Activated gamma-delta T cell (primary cell): ENCODE measurements around the gene CRYBB2.
"Not testable (repeated sequence)": the region's sequence is repeated elsewhere in the genome, so short reads cannot be mapped to it uniquely, and the experiment has no call there.

ENCODE experiments used
- DNase-seq: peaks from one replicate; lab custom pipeline; 2025; lab: John Stamatoyannopoulos, UW
- total RNA-seq, 2 donors: gene quantifications; one replicate each; lab custom pipeline; 2026; lab: John Stamatoyannopoulos, UW

Gene CRYBB2
- total RNA-seq = 0.15 to 0.57 reads per million in 2 donors

GRCh38 chr22:25219211-25219689 is at the start of gene CRYBB2:
CRYBB2 (plus strand) TSS chr22:25219639; CDS start chr22:25221430, 1,791 bp downstream.
- no peak for DNase-seq

GRCh38 chr22:25170426-25170980 is 48.9 kb upstream of the CRYBB2 start:
- DNase-seq = no peak

- no peak for DNase-seq
These were observed 47.3 kb upstream of the CRYBB2 start for GRCh38 chr22:25172153-25172552.

GRCh38 chr22:25174156-25174887 is 45.1 kb upstream of the CRYBB2 start:
- no peak for DNase-seq

GRCh38 chr22:25174888-25175411 is 44.5 kb upstream of the CRYBB2 start:
- DNase-seq = no peak

- no peak for DNase-seq
These were observed 43.3 kb upstream of the CRYBB2 start for GRCh38 chr22:25176175-25176574.

GRCh38 chr22:25176799-25177198 is 42.6 kb upstream of the CRYBB2 start:
- no peak for DNase-seq

- no peak for DNase-seq
These were observed 42.2 kb upstream of the CRYBB2 start for GRCh38 chr22:25177226-25177625.

GRCh38 chr22:25177895-25178294 is 41.5 kb upstream of the CRYBB2 start:
- DNase-seq = no peak

GRCh38 chr22:25178348-25178747 is 41.1 kb upstream of the CRYBB2 start:
- not testable (repeated sequence) for DNase-seq

GRCh38 chr22:25178869-25179631 is 40.4 kb upstream of the CRYBB2 start:
- not testable (repeated sequence) for DNase-seq

- DNase-seq = no peak
These were observed 37.0 kb upstream of the CRYBB2 start for GRCh38 chr22:25182131-25183110.

- DNase-seq = no peak
These were observed 35.4 kb upstream of the CRYBB2 start for GRCh38 chr22:25183949-25184619.

GRCh38 chr22:25186140-25186539 is 33.3 kb upstream of the CRYBB2 start:
- no peak for DNase-seq

- DNase-seq = no peak
These were observed 32.0 kb upstream of the CRYBB2 start for GRCh38 chr22:25187469-25187868.

- no peak for DNase-seq
These were observed 27.0 kb upstream of the CRYBB2 start for GRCh38 chr22:25192406-25192805.

- no peak for DNase-seq
These were observed 26.3 kb upstream of the CRYBB2 start for GRCh38 chr22:25193130-25193529.

- no peak for DNase-seq
These were observed 25.9 kb upstream of the CRYBB2 start for GRCh38 chr22:25193548-25193947.

GRCh38 chr22:25196326-25196725 is 23.1 kb upstream of the CRYBB2 start:
- DNase-seq = no peak

GRCh38 chr22:25197340-25197739 is 22.1 kb upstream of the CRYBB2 start:
- no peak for DNase-seq
